Measurements from ENCODE around the gene DUSP15. TPM values are rescaled to one million over a fixed set of nuclear protein-coding genes. Genes with fewer than 3 reads are reported as not detected.
A peak's percentile ranks its signal among the peaks of the same experiment; 100 is the strongest.
"Not testable (repeated sequence)": the region's sequence is repeated elsewhere in the genome, so short reads cannot be mapped to it uniquely, and the experiment has no call there.

DUSP15 gene, protein sequence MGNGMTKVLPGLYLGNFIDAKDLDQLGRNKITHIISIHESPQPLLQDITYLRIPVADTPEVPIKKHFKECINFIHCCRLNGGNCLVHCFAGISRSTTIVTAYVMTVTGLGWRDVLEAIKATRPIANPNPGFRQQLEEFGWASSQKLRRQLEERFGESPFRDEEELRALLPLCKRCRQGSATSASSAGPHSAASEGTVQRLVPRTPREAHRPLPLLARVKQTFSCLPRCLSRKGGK
- 9.8 TPM for total RNA-seq

DNA sequence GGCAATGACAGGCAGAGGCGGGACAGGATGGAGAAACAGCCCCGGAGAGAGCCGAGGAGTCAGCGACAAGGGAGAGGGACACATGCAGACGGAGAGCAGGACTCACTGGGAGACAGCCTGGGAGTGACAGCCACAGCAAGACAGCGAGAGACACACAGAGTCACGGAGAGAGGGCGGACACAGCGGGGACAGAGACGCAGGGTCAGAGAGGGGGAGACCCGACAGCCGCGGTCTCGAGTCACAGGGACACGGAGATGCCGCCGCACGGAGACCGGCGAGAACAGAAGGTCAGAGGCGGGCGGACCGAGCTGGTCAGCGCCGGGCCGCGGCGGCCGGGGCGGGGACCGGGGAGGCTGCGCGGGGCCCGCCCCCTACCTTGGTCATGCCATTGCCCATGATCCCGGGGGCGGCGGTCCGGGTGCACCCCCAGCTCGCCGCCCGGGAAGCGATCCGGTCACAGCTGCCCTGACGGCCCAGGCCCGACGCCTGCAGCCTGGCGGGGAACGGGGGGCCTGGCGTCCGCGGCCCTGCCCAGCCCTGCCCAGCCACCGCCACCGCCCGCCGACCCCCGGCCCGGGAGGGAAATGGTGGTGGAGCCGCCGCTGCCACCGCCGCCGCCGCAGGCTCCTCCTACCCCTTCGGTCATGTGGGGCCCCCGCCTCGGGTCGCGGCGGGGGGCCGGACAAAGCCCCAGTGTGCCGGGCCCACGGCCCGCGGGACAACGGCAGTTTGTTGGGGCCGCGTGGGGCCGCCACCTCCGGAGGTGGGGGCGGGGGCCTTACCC is at the start of gene DUSP15, which contains the start of gene TTLL9:
TSS of gene DUSP15 (minus strand) at position 586 of the 784 bp plus-strand sequence. CDS start at position 396, 190 bp downstream.
TSS of gene TTLL9 (plus strand) at position 693 of the 784 bp plus-strand sequence. CDS start 493 bp downstream, outside the sequence.
- no peak for FAIRE-seq
- DNase-seq (ENCODE audit: low spot score in 2 of 2): peak; percentile 84 to 89

DNA sequence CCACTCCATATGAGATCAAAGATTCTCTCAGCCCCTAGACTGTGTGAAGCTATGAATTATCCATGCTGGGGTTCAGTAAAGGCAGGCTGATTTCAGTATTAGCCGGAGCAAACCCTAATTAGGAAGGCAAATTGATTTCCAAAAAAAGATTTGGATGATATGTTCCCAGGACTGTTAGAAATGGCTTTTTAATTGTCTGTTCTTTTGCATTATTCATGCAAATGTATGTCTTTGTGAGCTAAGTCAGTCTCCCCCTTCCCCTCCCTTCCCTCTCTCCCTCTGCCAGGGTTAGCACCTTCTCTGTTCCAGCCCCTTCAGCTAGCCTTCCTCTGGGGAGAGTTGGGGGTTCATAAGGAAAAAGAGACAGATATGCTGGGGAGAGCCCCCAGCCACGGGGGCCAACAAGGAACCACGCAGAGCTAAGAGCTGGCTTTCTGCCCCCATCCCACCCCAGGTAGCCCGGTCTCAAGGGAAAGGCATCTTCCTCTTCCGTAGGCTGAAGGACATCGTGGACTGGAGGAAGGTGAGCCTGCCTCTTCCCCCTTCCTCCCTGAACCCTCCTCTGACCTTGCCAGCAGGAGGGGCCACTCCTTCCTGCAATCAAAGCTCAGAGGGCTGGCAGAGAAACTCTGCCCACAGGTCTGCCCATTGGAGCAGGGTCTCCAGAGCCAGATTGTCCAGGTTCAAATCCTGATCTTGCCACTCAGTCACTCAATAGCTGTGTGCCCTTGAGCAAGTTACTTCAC is 49.3 kb upstream of the DUSP15 start:
- FAIRE-seq: no peak
- no peak for DNase-seq (ENCODE audit: low spot score in 2 of 2)

DNA sequence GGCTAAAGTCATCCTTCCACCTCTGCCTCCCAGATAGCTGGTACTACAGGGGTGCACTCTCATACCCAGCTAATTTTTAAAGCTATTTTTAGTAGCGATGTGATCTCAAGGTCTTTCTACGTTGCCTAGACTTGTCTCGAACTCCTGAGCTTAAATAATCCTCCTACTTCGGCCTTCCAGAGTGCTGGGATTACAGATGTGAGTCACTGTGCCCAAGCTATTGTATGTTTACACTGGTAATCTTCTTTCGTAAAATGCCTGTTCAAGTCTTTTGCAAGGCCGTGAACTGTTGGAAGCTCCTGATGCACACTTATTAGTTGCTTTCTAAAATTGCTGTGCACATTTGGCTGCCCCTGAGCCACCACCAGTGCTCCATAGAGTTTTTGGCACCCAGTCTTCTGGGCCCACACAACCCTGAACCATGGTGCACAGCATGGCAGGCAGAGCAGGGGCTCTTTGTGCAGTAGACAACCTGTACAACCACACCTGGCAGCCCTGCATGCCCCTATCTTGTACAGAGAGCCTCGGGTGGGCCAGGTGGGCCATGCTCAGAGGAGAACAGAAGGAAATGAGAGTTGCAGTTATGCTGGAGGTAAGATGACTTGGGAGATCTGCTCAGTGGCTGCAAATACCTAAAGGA is 48.3 kb upstream of the DUSP15 start:
- DNase-seq (ENCODE audit: low spot score in 2 of 2): no peak
- no peak for FAIRE-seq

DNA sequence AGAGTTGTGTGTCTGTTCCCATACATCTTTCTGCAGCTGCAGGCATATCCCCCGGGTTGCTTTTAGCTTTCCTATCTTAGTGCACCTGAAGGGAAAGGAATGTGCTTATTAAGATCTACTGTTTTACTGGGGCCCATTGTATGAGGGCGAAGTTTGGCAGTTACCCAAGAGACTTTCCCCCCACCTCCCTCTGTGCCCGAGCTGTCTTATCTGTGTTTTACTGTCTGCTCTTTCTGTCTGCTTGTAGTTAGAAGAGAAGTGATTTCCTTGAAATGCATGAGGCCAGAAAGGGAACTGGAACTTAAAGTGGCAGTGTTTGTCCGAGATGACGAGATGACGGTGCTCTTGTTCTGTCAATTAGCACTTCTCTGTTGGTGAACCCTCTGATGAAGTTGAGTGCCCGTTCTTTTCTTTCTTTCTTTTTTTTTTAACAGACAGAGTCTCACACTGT is 47.7 kb upstream of the DUSP15 start:
- not testable (repeated sequence) for FAIRE-seq

DNA sequence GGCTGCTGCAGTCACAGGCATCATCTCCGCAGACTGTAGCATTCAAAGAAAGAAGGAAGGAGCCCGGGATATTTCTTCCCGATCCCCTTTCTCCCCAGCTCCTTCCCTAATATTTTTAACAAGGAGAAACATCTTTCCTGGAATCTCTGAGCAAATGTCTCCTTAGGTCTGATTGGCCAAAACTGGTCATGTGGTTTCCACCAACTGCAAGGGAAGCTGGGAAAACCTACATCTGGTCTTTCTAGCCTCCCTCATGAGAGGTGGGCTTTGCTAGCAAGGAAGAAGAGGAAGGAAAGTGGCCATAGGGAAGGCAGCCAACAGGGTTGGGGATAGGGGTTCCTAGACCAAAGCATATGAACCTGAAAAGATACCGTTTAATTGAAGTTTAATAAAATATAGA is 46.4 kb upstream of the DUSP15 start:
- DNase-seq (ENCODE audit: low spot score in 2 of 2) (no peak), FAIRE-seq (no peak)

More for the DNA sequence above, 47.7 kb upstream of the DUSP15 start:
- not testable (repeated sequence) for DNase-seq (ENCODE audit: low spot score in 2 of 2)

DNA sequence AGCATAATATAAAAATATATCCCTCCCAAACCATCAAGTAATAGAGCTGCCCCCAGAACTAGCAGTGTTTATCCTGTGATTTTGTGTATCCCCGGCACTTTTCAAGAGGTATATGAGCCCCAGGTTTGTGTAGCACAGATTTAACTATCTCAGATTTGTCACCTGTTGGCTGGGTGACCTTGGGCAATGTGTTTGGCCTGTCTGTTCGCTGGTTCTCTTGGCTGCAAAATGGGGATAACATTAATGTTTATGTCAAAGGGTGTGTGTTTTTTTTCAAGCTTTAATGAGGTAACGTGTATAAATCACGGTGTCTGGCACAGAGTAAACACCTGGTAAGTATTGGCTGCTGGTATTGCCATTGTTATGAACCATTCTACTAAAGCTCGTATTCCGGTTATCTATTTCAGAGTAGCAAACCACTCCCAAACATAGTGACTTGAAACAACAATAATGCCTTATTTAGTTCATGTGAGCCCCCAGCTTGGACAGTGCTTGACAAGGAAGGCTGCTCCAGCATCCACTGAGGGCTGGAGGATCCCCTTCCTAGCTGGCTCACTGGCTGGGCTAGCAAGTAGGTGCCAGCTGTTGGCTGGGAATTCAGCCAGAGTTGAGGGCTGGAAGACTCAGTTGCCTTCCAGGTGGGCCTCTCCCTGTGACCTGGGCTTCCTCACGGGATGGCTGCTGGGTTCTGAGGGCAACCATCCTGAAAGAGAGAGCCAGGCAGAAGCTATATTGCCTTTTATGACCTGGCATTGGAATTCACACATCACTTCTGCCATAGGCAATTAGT is 45.4 kb upstream of the DUSP15 start:
- no peak for FAIRE-seq

DNA sequence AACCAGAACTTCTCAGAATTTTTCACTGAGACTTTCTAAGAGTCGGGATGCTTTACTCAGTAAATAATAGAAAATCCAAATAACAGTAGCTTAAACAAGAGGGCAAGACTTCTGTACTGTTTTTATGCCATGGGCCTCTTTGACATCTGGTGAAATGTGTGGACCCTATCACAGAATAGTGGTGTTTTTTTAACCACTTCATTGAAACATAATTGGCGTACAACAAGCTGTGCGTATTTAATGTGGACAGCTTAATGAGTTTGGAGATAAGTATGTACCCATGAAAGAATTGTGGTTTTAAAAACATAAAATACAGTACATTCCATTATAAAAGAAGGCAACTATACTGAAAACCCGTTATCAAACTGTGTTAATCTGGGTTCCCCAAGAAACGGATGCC is 43.8 kb upstream of the DUSP15 start:
- no peak for DNase-seq (ENCODE audit: low spot score in 2 of 2)
- no peak for FAIRE-seq

More for the DNA sequence above, 45.4 kb upstream of the DUSP15 start:
- no peak for DNase-seq (ENCODE audit: low spot score in 2 of 2)

DNA sequence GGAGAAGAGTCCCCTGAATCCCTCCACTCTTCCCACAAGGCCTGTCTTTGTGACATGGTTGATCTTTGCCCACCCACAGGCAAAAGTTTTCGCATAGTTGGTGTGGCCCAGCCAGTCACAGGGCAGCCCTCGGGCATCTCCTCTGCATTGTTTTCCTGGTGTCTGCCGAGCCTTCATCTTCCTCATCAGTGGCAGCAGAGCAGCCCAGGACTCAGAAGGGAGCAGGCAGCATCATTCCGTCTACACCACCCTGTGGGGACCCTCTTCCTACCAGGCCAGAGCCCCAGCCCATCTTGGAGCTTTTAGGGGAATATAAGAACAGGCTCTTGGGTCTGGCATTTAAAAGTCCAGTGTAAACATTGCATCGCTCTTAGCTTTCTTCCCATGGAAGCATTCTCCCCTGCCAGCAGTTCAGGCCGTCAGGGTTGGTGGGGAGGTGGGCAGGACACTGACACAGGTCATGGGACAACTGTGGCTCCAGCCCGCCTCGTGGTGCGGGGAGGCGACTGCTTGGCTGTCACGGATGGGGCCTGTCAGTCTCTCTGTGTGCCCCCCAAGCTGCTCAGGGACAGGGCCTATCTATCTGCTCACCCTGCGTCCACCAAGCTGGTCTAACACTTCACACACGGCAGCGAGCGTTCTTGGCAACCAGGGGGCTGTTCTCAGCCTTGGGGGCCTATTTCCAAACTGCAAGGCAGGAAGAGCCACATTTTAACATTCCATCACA is 43.3 kb upstream of the DUSP15 start:
- DNase-seq (ENCODE audit: low spot score in 2 of 2) (no peak), FAIRE-seq (no peak)

DNA sequence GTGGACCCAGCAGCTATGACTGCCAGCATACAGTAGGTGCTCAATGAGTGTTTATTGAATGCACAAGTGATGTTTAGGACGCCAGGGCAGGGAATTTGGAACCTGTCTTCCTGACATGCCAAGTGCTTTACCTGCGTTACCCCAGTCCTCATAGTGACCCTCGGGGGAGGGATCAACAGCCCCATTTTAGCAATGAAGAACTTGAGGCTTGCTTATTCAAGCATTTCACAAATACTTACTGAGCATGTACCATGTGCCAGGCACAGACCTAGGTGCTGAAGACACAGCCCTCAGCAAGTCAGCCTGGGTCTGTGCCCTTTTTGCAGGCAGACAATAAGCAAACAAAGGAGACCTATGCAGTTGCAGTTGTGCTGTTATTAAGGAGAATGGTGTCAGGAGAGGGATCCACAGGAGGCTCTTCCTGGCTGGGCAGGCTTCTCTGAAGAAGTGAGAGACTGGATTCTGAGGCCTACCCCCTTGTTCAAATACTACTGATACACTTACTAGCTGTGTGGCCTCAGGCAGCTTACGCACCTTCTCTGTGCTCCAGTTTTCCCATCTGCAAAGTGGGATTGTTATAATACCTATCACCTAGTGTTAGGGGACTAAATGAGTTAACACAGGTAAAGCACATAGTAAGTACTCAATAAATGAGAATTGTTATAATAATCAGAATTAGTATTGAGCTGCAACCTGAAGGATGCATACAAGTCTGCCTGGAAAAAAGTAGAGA is 39.9 kb upstream of the DUSP15 start:
- no peak for FAIRE-seq

DNA sequence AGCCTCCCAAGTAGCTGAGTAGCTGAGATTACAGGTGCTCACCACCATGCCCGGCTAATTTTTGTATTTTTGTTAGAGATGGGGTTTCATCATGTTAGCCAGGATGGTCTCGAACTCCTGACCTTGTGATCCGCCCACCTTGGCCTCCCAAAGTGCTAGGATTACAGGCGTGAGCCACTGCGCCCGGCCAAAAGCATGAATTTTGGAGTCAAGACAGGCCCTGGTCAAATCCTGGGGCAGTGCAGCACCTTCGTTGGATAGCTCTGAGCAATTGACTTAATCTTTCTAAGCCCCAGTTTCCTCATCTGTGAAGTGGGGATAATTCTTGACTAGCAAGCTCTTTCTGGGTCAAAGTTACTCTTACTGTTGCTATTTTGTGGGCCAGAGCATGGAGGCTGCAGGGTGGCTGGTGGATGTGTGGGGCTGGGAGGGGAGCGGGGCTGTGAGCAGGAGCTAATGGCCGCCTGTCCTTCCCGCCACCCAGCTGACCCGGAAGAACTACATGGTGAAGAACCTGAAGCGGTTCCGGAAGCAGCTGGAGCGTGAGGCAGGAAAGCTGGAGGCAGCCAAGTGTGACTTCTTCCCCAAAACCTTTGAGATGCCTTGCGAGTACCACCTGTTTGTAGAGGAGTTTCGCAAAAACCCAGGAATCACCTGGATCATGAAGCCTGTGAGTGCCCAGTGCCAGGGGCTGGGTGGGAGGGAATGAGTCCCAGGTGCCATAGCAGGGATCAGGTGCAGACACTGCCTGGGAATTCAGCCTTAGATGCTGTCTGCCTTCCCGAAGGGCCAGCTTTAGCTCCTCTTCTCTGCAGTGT is 39.1 kb upstream of the DUSP15 start:
- DNase-seq (ENCODE audit: low spot score in 2 of 2) (no peak), FAIRE-seq (no peak)

More for the DNA sequence above, 39.9 kb upstream of the DUSP15 start:
- DNase-seq (ENCODE audit: low spot score in 2 of 2): no peak

DNA sequence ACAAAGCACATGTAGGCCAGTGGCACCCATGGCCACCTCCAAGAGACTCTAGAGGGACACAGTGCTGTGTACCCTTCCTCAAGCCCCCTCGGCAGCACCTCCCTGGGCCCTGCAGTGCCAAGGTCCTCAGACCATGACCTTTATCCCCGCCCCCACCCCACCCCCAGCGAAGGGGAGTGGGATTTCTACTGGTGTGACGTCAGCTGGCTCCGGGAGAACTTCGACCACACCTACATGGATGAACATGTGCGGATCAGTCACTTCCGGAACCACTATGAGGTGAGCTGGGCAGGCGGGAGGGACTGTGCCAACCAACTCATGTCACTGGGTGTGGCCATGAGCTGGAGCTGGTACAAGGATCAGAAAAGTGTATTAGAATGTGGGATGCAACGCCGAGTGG is 38.1 kb upstream of the DUSP15 start:
- DNase-seq (ENCODE audit: low spot score in 2 of 2): no peak
- no peak for FAIRE-seq

DNA sequence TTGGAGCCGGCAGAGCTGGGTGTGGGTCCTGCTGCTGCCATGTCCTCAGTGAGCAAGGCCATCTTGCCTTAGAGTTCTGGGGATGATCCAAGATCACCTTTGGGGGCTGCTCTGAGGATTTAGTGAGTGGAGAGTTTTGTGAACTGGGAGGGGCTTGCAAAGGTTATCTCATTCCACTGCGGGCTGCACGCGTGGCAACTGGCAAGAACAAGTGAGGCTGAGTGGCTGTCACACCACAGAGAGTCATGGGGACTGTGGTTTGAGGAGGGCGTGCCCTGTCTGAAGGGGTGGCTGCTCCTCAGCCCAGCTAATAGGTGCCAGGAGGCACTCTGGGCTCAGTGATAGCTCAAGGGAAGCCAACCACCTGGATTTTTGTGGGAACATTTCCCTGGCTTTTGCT is 37.7 kb upstream of the DUSP15 start:
- no peak for FAIRE-seq
- DNase-seq (ENCODE audit: low spot score in 2 of 2): no peak

DNA sequence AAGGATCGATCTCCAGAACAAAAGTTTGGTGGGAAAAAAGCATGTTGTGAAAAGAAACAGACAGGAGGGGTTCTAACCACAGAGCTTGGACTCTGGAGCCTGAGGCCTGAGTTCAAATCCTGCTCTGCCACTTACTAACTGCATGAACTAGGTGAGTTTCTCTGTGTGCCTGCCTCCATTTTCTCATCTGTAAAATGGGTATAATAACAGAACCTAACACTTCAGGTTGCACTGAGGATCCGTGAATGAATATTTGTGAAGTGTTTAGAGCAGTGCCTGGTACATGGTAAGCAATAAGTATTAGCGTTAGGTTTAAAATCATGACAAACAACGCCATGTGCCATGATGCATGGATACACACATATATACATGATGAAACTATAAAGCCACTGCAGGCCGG is 36.7 kb upstream of the DUSP15 start:
- no peak for FAIRE-seq
- DNase-seq (ENCODE audit: low spot score in 2 of 2): no peak

DNA sequence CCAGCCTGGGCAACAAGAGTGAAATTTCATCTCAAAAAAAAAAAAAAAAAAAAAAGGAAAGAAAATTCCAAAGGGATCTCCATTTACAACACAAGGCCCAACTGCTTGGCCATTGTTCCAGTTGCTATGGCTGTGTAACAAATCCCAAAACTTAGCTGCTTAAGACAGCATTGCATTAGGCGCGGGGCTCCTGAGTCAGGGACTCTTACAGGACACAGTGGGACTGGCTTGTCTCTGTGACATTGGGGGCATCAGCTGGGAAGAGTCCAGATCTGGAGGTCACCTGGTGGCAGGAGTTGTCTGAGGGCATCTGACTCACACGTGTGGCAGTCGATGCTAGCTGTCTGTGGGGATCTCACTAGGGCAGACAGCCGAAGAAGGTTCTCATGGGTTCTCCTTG is 35.7 kb upstream of the DUSP15 start:
- DNase-seq (ENCODE audit: low spot score in 2 of 2) (no peak), FAIRE-seq (no peak)

DNA sequence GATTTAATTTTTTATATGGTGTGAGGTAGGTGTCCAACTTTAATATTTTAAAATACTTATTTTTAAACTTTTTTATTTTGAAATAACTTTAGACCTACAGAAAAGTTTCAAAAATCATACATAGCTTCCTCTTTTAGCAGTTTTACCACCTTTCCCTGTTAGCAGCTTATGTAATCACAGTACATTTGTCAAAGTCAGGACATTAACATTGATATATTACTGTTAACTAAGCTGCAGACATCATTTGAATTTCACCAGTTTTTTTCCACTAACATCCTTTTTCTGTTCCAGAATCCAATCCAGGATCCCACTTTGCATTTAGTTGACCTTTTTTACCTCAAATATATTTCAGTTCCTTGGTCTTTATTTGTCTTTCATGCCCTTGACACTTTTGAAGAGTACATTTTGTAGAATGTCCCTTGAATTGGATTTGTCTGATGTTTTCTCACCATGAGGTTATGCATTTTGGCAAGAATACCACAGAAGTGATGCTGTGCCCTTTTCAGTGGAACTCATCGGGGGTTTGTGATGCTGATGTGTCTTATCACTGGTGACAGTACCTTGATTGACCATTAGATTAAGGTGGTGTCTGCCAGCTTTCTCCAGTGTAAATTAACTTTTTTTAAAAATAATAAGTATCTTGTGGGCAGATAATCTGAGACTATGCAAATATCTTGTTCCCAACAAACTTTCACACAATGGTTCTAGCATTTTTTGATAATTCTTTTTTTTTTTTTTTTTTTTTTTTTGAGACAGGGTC is 33.5 kb upstream of the DUSP15 start:
- no peak for DNase-seq (ENCODE audit: low spot score in 2 of 2)
- FAIRE-seq: no peak

DNA sequence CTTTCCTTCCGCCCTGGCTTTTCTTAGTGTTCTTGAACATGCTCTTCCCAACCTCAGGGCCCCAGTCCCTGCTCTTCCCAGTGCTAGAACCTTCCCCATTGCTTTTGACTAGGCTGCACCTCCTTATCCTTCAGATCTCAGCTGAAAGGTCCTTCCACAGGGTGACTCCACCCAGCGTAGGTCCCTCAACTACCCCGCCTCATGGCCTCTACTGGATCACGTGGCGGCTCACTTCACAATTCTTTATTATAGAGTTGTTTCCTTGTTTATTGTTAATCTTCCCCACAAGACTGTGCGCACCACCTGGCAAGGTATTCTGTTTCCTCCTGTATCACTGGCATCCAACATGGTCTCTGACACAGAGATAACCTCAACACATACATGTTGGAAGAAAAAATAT is 31.3 kb upstream of the DUSP15 start:
- FAIRE-seq: no peak
- DNase-seq (ENCODE audit: low spot score in 2 of 2): no peak

DNA sequence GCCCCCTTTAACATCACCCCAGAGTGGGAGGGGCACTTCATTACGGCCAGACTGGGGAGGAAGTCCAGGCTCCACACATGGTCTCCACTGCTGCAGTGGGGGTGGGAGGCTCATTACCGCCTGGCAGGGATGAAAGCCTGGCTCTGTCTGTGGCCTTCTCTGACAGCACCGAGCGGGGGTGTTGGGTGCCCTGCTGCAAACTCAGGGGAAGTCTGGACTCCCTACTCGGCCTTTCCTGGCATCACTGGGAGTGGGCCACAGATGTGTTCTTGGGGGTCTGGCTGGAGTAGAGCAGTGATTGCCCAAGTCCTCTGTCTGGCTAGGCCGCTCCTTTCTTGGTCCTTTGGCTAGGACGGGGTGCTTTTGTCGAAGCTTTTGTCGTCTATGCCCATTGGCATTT is 27.2 kb upstream of the DUSP15 start:
- no peak for DNase-seq (ENCODE audit: low spot score in 2 of 2)
- FAIRE-seq: no peak

Data from frontal cortex (tissue), 4 donors.